HG03521 (cell line): ENCODE data around the gene CBARP.
A peak's percentile ranks its signal among the peaks of the same experiment; 100 is the strongest.
"Not testable (repeated sequence)": the region's sequence is repeated elsewhere in the genome, so short reads cannot be mapped to it uniquely, and the experiment has no call there.

Experiments used
- ATAC-seq: cut with Tn5 transposase; IDR thresholded peaks from one replicate; pipeline ENCODE4 v1.9.1; 2021; ENCODE audit warnings: mild to moderate bottlenecking, moderate library complexity; ENCODE audit not compliant: unreplicated experiment

The CBARP gene

DNA sequence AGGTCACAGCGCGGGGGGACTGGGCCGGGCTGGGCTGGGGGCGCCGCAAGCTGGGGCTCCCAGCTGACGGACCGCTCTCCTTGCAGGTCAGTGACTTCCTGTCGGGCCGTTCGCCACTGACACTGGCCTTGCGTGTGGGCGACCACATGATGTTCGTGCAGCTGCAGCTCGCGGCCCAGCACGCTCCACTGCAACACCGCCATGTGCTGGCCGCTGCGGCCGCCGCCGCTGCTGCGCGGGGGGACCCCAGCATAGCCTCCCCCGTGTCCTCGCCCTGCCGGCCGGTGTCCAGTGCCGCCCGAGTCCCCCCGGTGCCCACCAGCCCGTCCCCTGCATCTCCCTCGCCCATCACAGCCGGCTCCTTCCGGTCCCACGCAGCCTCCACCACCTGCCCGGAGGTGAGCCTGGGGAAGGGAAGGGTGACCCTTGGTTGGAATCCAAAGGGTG is 16.3 kb upstream of the CBARP start:
- no peak for ATAC-seq

DNA sequence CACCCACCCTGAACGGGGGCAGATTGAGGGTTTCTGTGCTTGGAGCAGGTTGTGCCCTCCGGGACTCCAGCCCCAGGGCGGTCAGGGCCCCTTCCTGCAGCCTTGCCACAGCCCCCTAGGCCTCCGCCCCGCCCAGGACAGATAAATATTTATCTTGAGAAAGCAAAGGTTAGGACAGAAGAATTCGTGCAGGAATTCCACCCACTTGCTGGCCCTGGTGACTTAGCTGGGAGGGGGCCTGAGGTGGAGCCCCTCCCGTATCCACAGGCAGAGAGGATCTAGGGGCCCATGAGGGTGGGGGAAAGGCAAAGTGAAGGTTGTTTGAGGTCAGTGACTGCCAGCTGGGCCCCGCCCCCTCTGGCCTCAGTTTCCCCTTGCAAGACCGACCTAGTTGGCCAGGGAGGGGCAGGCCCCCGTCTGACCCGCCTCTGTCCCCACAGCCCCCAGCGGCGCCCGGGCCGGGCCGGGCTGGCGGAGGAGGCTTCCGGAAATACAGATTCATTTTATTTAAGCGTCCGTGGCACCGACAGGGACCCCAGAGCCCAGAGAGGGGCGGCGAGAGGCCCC is 15.8 kb upstream of the CBARP start:
- ATAC-seq, result no peak

DNA sequence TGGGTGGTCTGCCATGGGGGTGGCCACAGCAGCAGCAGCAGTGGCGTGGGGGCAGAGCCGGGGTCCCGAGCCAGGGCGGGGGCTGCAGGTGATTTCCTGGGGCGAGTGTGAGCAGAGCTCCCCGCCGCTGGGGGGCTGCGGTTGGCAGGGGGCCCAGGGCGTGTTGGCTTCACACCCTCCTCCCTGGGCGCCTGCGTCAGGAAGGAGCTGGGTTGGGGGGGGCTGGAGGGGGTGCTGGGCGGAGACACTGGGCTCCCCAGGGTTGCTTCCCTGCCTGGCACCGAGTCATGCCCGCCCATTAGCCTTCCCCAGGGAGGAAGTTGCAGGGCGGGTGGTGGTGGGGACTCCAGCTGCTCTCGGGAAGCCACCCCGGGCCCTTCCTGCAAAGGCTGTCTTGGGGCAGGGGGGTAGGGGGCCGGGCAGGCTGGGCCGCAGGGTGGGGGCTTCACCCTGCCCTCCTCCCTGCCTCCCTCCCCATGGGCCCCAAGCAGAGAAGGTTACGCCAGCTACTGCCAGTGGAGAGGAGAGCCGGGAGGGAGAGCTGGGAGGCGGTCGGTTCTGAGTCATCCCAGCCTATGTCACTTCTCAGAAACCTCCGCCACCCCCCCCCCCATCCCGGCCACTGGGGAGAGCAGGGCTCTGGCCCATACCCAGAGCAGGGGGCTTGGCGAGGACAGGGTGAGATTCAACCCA is 15.2 kb upstream of the CBARP start:
- ATAC-seq, result no peak

DNA sequence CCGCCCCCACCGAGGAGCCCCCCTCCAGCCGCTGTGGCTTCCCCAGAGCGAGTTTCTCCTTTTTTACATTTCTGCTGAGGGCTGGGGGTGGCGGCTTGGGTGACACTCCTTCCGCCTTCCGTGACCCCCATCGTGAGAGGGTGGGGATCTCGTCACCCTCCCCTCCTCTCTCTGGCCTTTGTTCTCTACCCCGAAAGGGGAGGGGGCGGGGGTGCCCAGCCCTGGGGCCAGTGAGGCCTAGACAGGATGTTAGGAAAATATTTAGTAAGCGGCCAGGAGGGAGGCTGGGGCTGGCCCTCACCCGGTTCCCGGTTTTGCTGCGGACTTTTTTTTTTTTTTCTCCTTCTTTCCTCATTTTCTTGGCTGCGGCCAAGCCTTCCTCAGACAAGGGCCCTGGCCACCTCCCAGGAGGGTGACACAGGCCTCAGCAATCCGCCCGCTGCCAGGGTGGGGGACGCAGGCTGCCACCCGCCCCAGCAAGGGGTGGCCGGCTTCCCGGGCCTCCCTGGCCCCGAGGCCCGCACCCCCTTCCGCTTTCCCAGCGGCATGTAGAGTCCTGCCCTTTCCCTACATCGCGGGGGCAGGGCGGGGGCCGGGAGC is 14.5 kb upstream of the CBARP start:
- ATAC-seq, result no peak

DNA sequence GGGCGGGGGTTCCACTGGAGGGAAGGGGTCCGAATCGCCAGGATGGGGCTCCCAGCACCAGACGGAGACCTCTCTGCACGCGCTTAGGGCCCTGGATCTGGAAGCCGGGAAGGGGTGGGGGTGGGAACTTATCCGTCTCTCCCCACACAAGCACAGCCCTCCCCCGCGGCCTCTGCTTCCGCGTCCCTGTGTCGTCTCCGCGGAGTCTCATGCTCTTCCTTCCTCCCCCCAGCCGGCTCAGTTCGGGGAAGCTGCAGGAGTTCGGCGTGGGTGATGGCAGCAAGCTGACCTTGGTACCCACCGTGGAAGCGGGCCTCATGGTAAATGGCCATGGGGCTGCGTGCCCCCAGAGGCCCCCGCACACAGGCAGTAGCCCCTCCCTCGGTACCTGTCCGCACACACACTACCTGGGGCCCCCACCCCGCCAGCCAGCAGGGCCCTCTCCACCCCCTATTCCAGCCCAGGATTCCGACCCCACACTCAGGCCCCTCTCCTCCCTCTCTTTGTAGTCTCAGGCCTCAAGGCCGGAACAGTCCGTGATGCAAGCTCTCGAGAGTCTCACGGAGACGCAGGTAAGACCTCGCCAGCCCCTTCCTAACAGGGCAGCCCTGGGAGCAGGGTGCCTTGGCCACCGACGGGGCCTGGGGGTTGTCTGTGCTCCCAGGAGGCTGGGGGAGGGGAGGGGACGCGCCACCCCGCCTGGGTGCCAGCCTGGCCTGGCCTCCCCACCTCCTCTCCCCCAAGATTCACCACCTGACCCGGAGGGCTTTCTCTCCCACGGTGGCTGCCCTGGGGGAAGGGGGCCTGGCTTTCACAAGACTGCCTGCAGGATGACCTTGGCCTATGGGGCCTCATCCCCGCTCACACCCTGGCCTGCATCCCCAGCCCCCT is 13.8 kb upstream of the CBARP start:
- no peak for ATAC-seq

DNA sequence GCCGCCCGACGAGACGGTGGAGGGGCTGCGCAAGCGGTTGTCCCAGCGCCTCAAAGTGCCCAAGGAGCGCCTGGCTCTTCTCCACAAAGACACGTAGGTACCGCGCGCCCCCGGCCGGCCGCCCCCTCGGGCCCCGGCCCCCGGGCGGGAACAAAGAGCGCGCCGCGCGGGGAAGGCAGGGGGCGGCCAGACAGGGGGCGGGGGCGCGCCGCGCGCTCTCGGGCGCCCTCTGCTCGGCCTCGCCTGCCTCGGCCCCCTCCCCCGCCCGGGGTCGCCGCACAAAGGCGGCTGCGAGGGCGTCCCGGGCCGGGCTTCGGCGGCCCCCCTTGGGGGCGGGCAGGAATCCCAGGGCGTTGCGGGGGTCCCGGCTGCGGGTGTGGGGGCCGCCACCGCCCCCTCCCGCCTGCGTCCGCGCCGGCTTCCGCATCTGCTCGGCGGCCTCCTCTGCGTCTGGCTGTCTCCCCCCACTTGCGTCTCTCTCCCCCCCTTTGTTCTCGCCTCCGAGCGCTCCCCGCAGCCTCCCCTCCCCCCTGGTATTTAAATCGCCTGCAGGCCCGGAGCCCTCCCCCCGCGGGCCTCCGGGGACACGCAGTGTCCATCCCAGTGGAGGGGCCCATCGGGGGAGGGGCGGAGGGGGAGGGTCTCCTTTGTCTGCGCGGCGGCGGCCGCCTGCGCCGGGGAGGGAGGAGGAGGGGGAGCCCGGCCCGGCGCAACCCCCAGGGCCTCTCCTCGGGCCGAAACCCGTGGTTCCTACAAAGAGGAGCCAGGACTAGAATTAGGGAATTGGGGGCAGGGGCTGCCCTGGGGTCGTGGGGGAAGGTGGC is 12.8 kb upstream of the CBARP start:
- no peak for ATAC-seq

DNA sequence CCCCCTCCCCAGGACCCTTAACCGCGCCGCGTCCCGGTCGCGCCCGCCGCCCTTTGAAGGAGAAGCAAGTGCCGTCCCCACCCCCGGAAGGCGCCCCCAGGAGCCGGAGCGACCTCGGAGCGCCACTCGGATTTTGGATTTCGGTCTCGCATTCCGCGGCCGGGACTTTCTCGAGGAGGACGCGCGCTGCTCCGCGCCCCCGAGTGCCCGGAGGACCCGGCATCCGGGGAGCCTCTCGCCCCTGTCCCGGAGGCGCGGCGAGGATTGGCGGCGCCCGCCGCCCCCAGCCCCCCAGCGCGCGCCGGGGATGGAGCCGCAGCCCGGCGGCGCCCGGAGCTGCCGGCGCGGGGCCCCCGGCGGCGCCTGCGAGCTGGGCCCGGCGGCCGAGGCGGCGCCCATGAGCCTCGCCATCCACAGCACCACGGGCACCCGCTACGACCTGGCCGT is 12.2 kb upstream of the CBARP start:
- ATAC-seq, result no peak

DNA sequence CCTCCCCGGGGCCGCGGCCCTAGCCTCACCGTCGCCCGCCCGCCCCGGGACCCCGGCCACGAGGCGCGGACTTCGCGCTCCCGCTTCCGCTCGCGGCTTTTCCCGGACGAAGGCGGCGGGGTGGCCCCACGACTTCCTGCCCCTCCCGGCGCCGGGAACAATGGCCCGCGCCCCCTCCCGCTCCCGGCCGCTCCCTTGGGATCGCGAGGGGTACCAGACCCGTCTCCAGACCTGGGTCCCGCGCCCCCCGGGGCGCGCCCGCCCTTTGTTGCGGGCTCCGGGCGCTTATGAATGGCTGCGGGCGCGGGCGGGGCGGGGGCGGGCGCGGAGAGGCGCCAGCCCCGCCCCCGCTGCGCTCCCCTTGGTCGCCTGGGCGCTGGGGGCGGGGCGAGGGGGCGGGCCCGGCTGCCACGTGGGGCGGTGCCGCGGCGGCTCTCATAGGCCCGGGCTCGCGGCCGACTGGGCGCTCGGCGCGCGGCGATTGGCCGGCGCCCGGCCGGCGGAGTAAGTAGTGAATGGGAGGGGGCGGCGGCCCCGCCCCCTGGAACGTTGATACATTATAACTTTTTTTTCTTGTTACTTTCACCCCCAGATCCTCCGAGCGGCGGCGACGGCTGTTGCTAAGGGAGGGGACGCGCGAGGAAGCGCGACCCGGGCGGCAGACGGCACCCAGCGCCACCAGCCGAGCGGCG is 11.6 kb upstream of the CBARP start:
- ATAC-seq, result peak; percentile 42

DNA sequence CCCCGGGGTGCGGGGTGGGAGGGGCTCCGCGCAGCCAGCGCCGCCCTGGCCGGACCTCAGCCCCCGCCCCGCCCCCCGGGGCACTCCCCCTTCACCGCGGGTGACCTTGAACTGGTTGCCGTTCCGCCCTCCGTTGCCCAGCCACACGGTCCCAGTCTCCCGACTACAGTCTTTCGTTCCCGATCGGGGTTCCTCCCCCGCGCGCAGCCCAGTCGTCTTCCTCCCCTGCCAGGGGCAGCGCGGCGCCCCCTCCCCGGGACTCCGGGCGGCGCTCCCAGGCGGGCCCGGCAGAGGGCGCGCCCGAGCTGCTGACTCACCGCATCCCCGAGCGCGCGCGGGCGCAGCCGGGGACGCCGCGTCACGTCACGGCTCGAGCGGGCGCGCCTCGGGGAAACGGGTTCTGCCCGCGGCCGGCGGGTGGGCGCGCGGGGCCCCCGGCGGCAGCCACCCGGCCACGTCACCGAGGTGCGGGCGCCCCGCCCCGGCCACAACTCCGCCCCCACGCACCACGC is 11.0 kb upstream of the CBARP start:
- ATAC-seq, result peak; percentile 31

DNA sequence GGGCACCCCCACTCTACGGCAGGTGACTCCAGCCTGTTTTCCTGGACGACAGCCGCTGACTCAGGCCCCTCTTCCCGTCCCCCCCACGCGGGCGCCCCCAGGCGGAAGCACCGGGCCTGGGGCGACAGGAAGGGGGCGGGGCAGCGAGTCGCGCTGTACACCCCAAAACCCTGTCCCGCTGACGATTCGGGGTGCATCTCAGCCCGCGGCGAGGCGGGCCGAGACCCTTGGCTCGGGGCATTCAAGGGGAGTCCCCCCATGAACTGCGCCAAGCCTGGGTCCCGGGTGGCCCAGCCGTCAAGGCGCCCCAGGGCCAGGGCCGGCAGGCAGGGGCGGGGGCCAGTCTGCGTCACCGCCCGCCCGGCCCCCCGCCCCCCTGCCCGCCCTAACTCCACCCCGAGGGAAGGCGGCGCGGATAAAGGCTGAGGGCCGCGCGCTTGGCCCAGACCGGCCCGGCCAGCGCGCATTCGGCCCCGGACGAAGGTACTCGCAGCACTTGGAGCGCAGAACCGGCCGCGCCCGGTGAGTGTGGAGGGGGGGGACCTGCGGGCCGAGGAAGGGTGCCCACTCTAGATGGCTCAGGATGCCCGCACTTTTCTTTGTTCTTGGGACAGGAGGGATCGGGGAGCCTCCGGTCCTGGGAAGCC is 10.5 kb upstream of the CBARP start, which contains the start of gene MIDN:
MIDN (plus strand) TSS at position 445 of the 647 bp plus-strand sequence. CDS start 1,714 bp downstream, outside the sequence.
- ATAC-seq, result peak; percentile 10

DNA sequence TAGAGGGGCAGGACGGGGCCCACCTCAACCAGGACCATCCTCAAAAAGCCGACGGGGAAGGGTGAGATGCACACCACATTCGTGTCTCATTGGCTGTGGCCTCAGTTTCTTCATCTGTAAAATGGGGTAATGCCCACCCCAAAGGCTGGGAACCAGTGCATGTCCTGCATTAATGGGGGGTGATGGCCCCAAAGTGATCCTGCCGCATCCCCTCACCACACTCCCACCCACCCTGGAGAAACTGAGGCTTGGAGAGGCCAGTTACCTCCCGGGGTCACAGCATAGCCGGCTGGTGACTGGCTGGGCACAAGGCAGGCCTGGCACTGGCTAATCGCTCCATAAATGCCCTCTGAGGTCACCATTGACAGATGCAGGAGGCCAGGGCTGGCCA is 9.9 kb upstream of the CBARP start:
- no peak for ATAC-seq

DNA sequence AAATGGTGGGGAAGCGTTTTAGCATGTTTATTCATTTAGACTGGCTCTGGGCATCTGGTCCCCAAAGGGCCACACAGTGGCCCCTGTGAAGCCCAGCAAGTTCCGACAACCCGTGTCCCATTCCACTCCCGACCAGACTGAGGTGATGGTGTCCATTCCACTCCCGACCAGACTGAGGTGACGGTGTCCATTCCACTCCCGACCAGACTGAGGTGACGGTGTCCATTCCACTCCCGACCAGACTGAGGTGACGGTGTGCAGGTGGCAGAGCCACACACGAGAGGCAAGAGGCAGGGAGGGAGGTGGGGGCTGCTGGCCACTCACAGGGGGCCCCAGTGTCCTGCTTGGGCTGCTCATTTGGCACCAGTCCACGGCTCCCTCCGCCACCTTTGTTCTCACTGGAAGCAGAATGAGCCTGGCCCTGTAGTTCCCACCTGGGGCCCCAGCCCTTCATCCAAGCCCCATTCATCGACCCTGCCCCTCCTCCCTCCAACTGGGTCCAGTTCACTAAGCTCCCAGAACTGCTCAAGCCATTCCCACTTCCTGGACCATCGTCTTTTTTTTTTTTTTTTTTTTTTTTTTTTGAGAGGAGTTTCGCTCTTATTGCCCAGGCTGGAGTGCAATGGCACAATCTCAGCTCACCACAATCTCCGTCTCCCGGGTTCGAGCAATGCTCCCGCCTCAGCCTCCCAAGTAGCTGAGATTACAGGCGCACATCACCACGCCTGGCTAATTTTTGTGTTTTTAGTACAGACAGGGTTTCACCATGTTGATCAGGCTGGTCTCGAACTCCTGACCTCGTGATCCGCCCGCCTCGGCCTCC is 8.7 kb upstream of the CBARP start:
- not testable (repeated sequence) for ATAC-seq

DNA sequence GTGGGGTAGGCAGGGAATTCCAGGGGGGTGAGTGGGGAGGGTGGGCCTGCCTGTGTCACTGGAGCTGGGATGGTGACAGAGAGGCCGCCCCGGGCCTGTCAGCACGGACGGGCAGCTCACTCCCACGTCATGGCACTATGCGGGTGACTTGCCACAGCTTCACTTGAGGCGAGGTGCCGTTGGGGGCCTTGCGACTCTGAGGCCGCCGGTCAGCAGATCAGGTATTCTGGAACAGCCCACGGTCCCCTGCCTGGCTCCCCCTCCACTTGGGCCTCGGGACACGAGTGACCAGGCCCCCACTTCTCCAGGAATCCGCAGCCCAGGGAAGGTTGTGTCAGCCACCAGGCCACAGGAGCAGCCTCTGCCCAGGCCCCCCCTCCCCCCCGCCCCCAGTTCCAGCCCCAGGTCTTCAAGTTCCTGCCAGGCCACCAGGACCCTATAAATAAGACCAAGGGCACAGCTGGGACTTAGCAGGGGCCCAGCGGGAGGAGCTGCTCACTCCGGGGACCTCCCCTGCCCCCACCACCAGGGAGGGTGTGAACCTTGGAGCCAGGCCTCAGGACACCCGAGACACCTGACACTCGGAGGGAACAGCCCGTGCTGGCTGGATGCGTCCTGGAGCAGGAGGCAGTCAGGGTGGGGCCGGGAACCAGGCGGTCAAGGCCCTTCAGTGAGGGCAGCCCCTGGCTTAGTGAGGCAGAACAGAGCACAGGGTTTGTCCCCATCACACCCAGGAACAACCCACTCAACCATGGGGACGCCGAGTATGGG is 7.9 kb upstream of the CBARP start:
- no peak for ATAC-seq

DNA sequence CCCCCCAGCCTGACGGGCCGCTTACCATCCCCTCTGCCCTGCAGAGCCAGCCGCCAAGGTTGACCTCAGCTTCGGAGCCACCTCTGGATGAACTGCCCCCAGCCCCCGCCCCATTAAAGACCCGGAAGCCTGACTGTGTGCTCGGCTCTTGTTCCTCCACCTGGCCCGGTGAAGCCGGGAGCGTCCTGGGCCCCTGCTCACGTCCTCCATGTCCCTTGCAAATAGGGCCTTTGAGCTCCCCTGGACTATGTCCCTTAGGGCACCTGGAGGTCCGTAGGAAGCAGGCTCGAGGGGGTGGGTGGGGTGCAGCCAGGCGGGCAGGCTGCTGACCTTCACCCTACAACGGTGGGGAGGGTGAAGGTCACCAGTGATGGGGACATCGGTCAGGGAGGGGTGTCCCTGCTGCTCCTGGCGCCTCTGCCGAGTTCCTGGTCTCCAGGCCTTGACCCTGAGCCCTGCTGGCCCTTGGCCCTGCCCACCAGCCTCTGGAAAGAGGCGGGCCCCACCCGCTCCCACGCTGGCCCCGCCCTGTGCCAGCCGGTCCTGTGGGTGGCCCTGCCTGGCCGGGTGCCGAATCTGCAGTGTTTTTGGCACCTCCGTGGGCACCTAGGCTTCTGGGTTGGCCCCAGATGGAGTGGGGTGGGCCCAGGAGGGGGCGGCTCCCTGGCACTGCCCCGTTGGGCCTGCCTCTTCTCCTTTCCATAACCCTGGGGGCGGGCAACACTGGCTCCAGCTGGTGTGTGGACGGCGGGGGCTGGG is 7.1 kb upstream of the CBARP start:
- ATAC-seq, result no peak

DNA sequence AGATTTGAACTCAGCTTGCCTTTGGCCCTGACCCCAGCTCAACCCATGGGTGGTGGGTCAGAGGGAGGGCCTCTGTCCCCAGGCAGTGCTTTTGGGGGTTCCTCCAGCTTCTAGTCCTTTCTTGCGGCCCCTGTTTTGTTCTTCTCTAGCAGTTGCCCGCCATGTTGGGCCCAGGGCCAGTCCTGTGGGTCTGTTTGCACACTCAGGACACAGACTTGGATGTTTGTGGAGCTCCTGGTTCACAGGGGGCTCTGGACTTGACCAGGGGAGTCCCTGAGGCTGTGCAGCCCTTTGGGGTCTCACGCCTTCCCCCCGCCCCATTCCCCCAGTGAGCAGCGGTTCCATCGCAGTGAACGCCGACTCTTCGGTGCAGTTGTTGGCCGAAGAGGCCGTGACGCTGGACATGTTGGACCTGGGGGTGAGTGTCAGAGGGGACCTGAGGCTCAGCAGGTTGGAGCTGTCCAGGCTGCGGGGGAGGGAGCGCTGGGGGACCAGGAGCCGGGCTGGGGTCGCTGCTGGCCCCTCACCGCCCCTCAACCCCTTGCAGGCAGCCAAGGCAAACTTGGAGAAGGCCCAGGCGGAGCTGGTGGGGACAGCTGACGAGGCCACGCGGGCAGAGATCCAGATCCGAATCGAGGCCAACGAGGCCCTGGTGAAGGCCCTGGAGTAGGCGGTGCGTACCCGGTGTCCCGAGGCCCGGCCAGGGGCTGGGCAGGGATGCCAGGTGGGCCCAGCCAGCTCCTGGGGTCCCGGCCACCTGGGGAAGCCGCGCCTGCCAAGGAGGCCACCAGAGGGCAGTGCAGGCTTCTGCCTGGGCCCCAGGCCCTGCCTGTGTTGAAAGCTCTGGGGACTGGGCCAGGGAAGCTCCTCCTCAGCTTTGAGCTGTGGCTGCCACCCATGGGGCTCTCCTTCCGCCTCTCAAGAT is 6.2 kb upstream of the CBARP start:
- no peak for ATAC-seq
